Mucosa of descending colon (tissue), 3 donors: ENCODE data around the gene XIRP2. TPM values are rescaled to one million over a fixed set of nuclear protein-coding genes. Genes with fewer than 3 reads are reported as not detected.

Experiments used
- ATAC-seq: fragments of 200-7000 bp; cut with Tn5 transposase; one replicate; pipeline ENCODE4 v1.9.1; 2020; ENCODE audit warnings: mild to moderate bottlenecking, moderate library complexity
- DNase-seq, 3 donors: peaks; one replicate each; pipeline ENCODE4 v3.0.0-alpha.2; 2020
- H3K36me3 ChIP-seq: fragments of 200-600 bp; one replicate; pipeline ENCODE4 v1.8.0; 2021; ENCODE audit warnings: low read depth, mild to moderate bottlenecking
- H3K4me1 ChIP-seq: fragments of 200-600 bp; one replicate; pipeline ENCODE4 v1.8.0; 2021; ENCODE audit warnings: low read depth, mild to moderate bottlenecking
- H3K4me3 ChIP-seq: fragments of 200-600 bp; one replicate; pipeline ENCODE4 v1.8.0; 2021; ENCODE audit warnings: mild to moderate bottlenecking
- H3K9me3 ChIP-seq: fragments of 200-600 bp; one replicate; pipeline ENCODE4 v1.8.0; 2021; ENCODE audit warnings: mild to moderate bottlenecking
- intact Hi-C, 2 donors: fragments of 100-400 bp; cut with DNase I in 1 of 2; cut with micrococcal nuclease in 1 of 2; formaldehyde crosslinking; loops; one replicate each; pipeline versions ENCODE4 v1.11.0 to v1.11.1; 2022; cut with DNase I, micrococcal nuclease
- total RNA-seq, 3 donors: library from RNA; stranded (reverse); fragmentation: NEBNext Ultra II Directional in 2 of 3; extraction: Animal tissue kit (Norgen Biotek cat#: 25700) in 2 of 3; gene quantifications; one replicate each; pipeline versions ENCODE4 v1.2.1 to v1.2.4, GENCODE V29; 2021 to 2023
- TF ChIP-seq, protein P1 (sequence below): fragments of 200-600 bp; IDR thresholded peaks from one replicate; pipeline ENCODE4 v1.8.0; 2022; ENCODE audit warnings: antibody characterized with exemption, mild to moderate bottlenecking
- donor health status: DM: no; HTN: no; CAD: no; lungs with moderate emphysema.
- donor health status: DM: no; HTN: no; CAD: no.
- donor health status: DM: no; HTN: yes; CAD: no.

Gene XIRP2
- total RNA-seq, 3 donors from 2014 or later = 0.29 to 0.55 TPM; not detected in 1

DNA sequence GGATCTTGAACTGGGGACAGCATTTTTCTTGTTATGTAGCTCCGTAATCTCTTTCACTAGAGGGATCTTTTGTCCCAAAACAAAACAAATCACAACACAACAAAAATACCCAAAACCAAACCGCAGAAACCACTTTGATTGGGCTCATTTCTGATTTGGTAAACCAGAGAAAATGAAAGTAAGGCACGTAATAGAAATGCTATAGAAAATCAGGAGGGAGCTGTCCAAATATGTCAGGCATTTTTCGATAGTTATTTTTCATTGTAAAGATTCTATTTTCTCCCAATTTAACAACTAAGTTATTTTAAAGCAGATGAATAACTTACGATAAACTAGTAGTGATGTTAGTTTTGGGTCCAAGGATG is 406.5 kb downstream of the XIRP2 start:
- TF ChIP-seq, protein P1, sequence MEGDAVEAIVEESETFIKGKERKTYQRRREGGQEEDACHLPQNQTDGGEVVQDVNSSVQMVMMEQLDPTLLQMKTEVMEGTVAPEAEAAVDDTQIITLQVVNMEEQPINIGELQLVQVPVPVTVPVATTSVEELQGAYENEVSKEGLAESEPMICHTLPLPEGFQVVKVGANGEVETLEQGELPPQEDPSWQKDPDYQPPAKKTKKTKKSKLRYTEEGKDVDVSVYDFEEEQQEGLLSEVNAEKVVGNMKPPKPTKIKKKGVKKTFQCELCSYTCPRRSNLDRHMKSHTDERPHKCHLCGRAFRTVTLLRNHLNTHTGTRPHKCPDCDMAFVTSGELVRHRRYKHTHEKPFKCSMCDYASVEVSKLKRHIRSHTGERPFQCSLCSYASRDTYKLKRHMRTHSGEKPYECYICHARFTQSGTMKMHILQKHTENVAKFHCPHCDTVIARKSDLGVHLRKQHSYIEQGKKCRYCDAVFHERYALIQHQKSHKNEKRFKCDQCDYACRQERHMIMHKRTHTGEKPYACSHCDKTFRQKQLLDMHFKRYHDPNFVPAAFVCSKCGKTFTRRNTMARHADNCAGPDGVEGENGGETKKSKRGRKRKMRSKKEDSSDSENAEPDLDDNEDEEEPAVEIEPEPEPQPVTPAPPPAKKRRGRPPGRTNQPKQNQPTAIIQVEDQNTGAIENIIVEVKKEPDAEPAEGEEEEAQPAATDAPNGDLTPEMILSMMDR = no peak
- Histone ChIP-seq H3K4me3 (no peak overlapping the region), H3K4me1 (no peaks in the 10 kb centered on the region), H3K9me3 (no peaks in the 10 kb centered on the region), H3K36me3 (no peaks in the 10 kb centered on the region)
- ATAC-seq = no peak
- DNase-seq = no peak
- intact Hi-C loops = loop anchor here in 1 of 2 donors (10.0 kb wide), 1 partner anchor 90 kb away; no protein-coding TSS in a partner anchor

DNA sequence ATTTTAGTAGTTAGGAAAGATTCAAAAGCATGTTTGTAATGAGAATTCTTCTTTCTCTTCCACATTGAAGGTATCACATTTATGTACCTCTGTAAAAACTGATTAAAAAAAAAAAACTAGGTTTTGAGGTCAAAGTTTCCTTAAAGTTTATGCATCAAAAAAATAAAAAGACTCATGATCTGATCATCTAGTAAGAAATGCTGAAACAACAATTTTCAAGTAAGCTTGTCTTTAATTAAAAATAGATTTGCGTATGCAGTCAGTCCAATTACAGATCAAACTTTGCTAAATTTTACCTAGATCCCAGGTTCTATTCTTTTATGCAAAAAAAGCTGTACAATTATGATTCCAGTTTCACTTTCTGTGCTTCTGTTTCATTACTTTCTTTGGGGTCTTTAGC is 409.0 kb downstream of the XIRP2 start:
- no peaks in the 10 kb centered on the region for H3K4me1 ChIP-seq
- DNase-seq = no peak
- H3K4me3 ChIP-seq = no peak overlapping the region
- no peak for ATAC-seq
- intact Hi-C loops = loop anchor here in 1 of 2 donors (10.0 kb wide), 1 partner anchor 88 kb away; no protein-coding TSS in a partner anchor
- TF ChIP-seq, protein P1 = no peak
- no peaks in the 10 kb centered on the region for H3K9me3 ChIP-seq
- H3K36me3 ChIP-seq = no peaks in the 10 kb centered on the region

DNA sequence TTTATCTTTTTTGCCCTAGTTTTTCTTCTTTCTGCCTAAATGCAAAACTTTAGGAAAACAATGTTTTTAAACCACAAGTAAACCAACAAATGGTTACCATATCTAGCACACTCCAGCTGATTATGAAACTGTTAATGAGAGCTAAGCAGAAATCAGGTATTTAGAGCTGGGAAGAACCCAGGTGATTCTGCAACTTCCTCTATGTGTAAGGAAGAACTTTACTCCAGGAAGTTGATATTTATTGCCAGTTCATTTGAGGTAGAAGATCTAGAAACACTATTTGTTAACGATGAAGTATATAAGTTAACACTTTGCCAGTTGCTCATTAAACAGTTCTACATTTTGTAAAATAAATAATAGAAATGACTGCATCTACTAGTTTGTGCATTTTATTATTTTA is 409.7 kb downstream of the XIRP2 start:
- TF ChIP-seq, protein P1 = no peak
- ATAC-seq = peak; percentile 58
- intact Hi-C loops = loop anchor here in 1 of 2 donors (10.0 kb wide), 1 partner anchor 87 kb away; no protein-coding TSS in a partner anchor

More for the DNA sequence above, 409.7 kb downstream of the XIRP2 start:
- no peaks in the 10 kb centered on the region for H3K36me3 ChIP-seq
- no peaks in the 10 kb centered on the region for H3K4me1 ChIP-seq
- H3K9me3 ChIP-seq = no peaks in the 10 kb centered on the region
- H3K4me3 ChIP-seq = no peak overlapping the region
- no peak for DNase-seq
